Ascending aorta (tissue), 2 donors: Measurements from ENCODE around the gene GALNT18. TPM values are rescaled to one million over a fixed set of nuclear protein-coding genes. Genes with fewer than 3 reads are reported as not detected.

Experiments
- DNase-seq, 2 donors: peaks; one replicate each; pipeline ENCODE4 v3.0.0-alpha.2; 2019; ENCODE audit warnings: low spot score in 2 of 2
- H3K27ac ChIP-seq, 2 donors: fragments of 200-600 bp; sonication (generic); one replicate each; pipeline ENCODE4 v1.5.1; 2016 to 2017; ENCODE audit warnings: mild to moderate bottlenecking in 1 of 2
- H3K27me3 ChIP-seq: fragments of 200-600 bp; sonication (generic); one replicate; pipeline ENCODE4 v1.5.1; 2017
- H3K36me3 ChIP-seq, 2 donors: fragments of 200-600 bp; sonication (generic); one replicate each; pipeline ENCODE4 v1.5.1; 2016
- H3K4me1 ChIP-seq, 2 donors: fragments of 200-600 bp; sonication (generic); one replicate each; pipeline ENCODE4 v1.5.1; 2016 to 2017; ENCODE audit warnings: mild to moderate bottlenecking in 1 of 2
- H3K4me3 ChIP-seq, 2 donors: fragments of 200-600 bp; sonication (generic); one replicate each; pipeline ENCODE4 v1.5.1; 2016 to 2017; ENCODE audit warnings: mild to moderate bottlenecking in 1 of 2
- H3K9me3 ChIP-seq, 2 donors: fragments of 200-600 bp; sonication (generic); one replicate each; pipeline ENCODE4 v1.5.1; 2016
- CTCF ChIP-seq, 3 experiments: fragments of 200-600 bp in 2 of 3; fragments of 450-650 bp in 1 of 3; sonication (generic) in 2 of 3; IDR thresholded peaks; one replicate each; pipeline ENCODE4 v1.5.1; 2016 to 2019; ENCODE audit warnings: antibody characterized with exemption in 3 of 3, mild to moderate bottlenecking in 1 of 3, moderate library complexity in 1 of 3
- intact Hi-C: fragments of 100-400 bp; cut with DNase I; formaldehyde crosslinking; loops from one replicate; pipeline ENCODE4 v1.15.1; 2023
- total RNA-seq: library from RNA; depleted of rRNA; stranded (reverse); fragments of >200 nt; gene quantifications from one replicate; pipeline ENCODE4 v1.1.0, GENCODE V29; 2016

Gene GALNT18
- total RNA-seq, 1 donor from 2014 or later: 53.5 TPM

DNA sequence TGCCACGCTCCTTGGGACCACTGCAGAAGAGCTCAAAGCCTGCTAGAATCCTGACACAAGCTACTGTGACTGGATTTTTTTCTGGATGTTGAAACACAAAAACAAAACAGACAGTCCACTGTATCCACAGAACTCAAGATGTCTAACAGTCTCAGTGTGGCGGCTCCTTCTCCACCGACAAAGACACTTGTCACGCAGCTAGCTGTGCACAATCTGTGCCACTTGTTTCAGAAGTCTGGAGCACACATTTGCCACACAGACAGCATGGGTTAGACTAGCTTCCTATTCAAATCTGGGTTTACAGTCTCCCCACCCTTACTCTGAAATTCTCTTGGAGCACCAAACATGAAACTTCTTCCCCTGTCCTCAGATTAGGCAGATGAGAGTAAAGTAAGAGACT lies 99.2 kb downstream of the GALNT18 start:
- H3K4me3 ChIP-seq: no peak overlapping the region
- peaks cover 0 to 6% of the 10 kb centered on the region in 2 donors for H3K4me1 ChIP-seq
- no peaks in the 10 kb centered on the region for H3K36me3 ChIP-seq
- H3K27ac ChIP-seq: no peak overlapping the region
- TF ChIP-seq CTCF (IDR thresholded peaks at IDR 0.05): no peak
- DNase-seq: no peak
- H3K27me3 ChIP-seq: no peaks in the 10 kb centered on the region
- intact Hi-C loops: no loop called here
- no peaks in the 10 kb centered on the region for H3K9me3 ChIP-seq

DNA sequence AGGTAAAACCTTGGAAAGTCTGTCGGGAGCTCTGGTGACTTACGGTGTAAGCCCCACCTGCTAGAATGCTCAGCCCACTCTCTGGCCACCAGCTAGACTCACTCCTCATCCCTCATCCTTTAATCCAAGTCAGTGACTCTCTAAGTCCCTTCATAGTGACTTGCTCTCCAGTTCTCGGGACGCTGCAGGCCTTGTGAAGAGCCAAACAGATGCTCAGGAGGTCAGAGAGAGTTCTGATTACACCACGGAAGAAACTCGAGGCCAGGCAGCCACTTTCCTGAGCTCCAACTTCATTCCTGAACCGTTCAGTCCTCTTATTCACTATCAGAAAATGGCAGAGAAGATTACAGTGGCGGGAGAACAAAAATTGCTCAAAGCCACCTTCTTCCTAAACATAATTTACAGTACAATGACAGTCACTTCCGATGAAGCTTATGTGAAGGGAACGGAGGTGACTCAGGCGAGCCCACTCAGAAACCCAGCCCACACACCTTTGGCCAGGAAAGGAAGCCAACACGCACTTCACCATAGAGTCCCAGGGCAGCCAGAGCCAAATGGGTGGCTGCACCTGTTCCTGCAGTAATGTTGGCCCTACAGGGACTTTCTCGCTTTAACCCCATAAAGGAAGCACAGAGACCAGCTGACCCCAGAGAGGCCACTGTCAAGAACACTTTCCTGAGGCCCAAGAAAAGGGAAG lies 100.4 kb downstream of the GALNT18 start:
- intact Hi-C loops: no loop called here
- H3K27me3 ChIP-seq: no peaks in the 10 kb centered on the region

GRCh38 chr11:11520231-11521015 lies 101.4 kb downstream of the GALNT18 start:
- Histone ChIP-seq H3K27me3 (no peaks in the 10 kb centered on the region), H3K27ac (no peak overlapping the region), H3K4me3 (no peak overlapping the region), H3K9me3 (no peaks in the 10 kb centered on the region), H3K36me3 (no peaks in the 10 kb centered on the region), H3K4me1 (peaks cover 0 to 6% of the 10 kb centered on the region in 2 donors)
- DNase-seq: no peak
- TF ChIP-seq CTCF (IDR thresholded peaks at IDR 0.05): no peak
- intact Hi-C loops: no loop called here

More for the DNA sequence above, 100.4 kb downstream of the GALNT18 start:
- no peak for TF ChIP-seq CTCF (IDR thresholded peaks at IDR 0.05)
- Histone ChIP-seq H3K9me3 (no peaks in the 10 kb centered on the region), H3K36me3 (no peaks in the 10 kb centered on the region), H3K27ac (no peak overlapping the region), H3K4me1 (peaks cover 0 to 6% of the 10 kb centered on the region in 2 donors), H3K4me3 (no peak overlapping the region)
- DNase-seq: no peak

DNA sequence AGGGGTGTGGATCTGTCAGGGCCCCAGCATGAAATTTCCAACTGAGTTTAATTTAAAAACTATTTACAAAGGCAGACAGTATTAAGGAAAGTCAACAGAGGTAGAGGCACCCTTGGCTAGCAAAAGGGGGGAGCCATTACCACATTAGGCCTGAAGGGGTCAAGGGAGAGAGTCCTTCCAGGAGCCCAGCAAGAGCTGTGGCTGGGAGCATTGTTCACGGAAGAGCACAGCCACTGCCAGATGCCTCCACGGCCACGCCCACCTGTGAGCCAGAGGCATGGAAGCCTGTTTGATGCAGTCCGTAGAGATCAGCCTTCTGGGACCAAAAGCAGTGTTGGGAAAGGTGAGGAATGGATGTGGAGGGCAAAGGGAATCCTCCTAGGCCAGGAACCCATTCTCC lies 102.6 kb downstream of the GALNT18 start:
- Histone ChIP-seq H3K27ac (no peak overlapping the region), H3K9me3 (no peaks in the 10 kb centered on the region), H3K4me3 (no peak overlapping the region), H3K36me3 (no peaks in the 10 kb centered on the region), H3K27me3 (no peaks in the 10 kb centered on the region), H3K4me1 (peaks cover 0 to under 1% of the 10 kb centered on the region in 2 donors)
- intact Hi-C loops: no loop called here
- DNase-seq: no peak
- TF ChIP-seq CTCF (IDR thresholded peaks at IDR 0.05): no peak

GRCh38 chr11:11514246-11514645 lies 107.6 kb downstream of the GALNT18 start:
- H3K9me3 ChIP-seq: no peaks in the 10 kb centered on the region
- H3K4me3 ChIP-seq: no peak overlapping the region
- peaks cover 0 to 3% of the 10 kb centered on the region in 2 donors for H3K4me1 ChIP-seq
- H3K27ac ChIP-seq: no peak overlapping the region
- no peaks in the 10 kb centered on the region for H3K36me3 ChIP-seq
- DNase-seq: no peak
- TF ChIP-seq CTCF (IDR thresholded peaks at IDR 0.05): no peak
- intact Hi-C loops: no loop called here
- no peaks in the 10 kb centered on the region for H3K27me3 ChIP-seq
